Keratinocyte (primary cell): ENCODE results near the gene TSR1. TPM values are rescaled to one million over a fixed set of nuclear protein-coding genes. Genes with fewer than 3 reads are reported as not detected.

ENCODE experiments used
- DNase-seq: peaks from one replicate; pipeline ENCODE4 v3.0.0-alpha.2; 2011; ENCODE audit warnings: low read depth, missing footprints, low spot score
- FAIRE-seq: peaks from 2 replicates; lab custom pipeline; 2011; peaks lifted over from hg19 to GRCh38; lab: Jason Lieb, UNC
- H2AFZ ChIP-seq: 2 replicates; pipeline ENCODE4 v1.6.0; 2012; ENCODE audit warnings: low read length, control low read depth, inconsistent platforms; ENCODE audit not compliant: control insufficient read depth
- H3K27ac ChIP-seq: 2 replicates; pipeline ENCODE4 v1.5.1; 2011; ENCODE audit warnings: low read length; ENCODE audit not compliant: control insufficient read depth, insufficient read depth
- H3K27me3 ChIP-seq: 3 replicates; pipeline ENCODE4 v1.6.0; 2011; ENCODE audit warnings: low read length; ENCODE audit not compliant: control insufficient read depth, insufficient read depth; ENCODE audit errors: extremely low read depth
- H3K36me3 ChIP-seq, 2 experiments: 2 replicates in 1 of 2; 3 replicates in 1 of 2; pipeline ENCODE4 v1.5.1; 2011; ENCODE audit warnings: low read length in 2 of 2, mild to moderate bottlenecking in 1 of 2; ENCODE audit not compliant: control insufficient read depth in 2 of 2, insufficient read depth in 2 of 2; ENCODE audit errors: extremely low read depth in 1 of 2
- H3K4me1 ChIP-seq: 3 replicates; pipeline ENCODE4 v1.5.1; 2011; ENCODE audit warnings: low read length; ENCODE audit not compliant: control insufficient read depth, insufficient read depth; ENCODE audit errors: extremely low read depth
- H3K4me2 ChIP-seq: 3 replicates; pipeline ENCODE4 v1.6.0; 2011; ENCODE audit warnings: low read depth, low read length; ENCODE audit not compliant: control insufficient read depth, insufficient read depth; ENCODE audit errors: extremely low read depth
- H3K4me3 ChIP-seq, 3 experiments: fragments of 200-600 bp in 1 of 3; sonication (generic) in 1 of 3; 2 replicates in 2 of 3; 3 replicates in 1 of 3; pipeline ENCODE4 v1.5.1; 2011 to 2016; ENCODE audit warnings: low read length in 3 of 3, mild to moderate bottlenecking in 3 of 3, control low read depth in 2 of 3, inconsistent platforms in 1 of 3, low read depth in 1 of 3, mixed read lengths in 1 of 3, mixed run types in 1 of 3, moderate library complexity in 1 of 3; ENCODE audit not compliant: control insufficient read depth in 2 of 3, insufficient read depth in 2 of 3; ENCODE audit errors: extremely low read depth in 1 of 3
- H3K79me2 ChIP-seq: 2 replicates; pipeline ENCODE4 v1.6.0; 2012; ENCODE audit warnings: low read length; ENCODE audit not compliant: control insufficient read depth, insufficient read depth
- H3K9ac ChIP-seq: 3 replicates; pipeline ENCODE4 v1.6.0; 2011; ENCODE audit warnings: low read length; ENCODE audit not compliant: control insufficient read depth, insufficient read depth; ENCODE audit errors: extremely low read depth
- H3K9me1 ChIP-seq: 3 replicates; pipeline ENCODE4 v1.6.0; 2011; ENCODE audit warnings: low read length; ENCODE audit not compliant: control insufficient read depth, insufficient read depth; ENCODE audit errors: extremely low read depth
- H3K9me3 ChIP-seq: 2 replicates; pipeline ENCODE4 v1.5.1; 2012; ENCODE audit warnings: low read depth, low read length; ENCODE audit not compliant: control insufficient read depth
- H4K20me1 ChIP-seq: 3 replicates; pipeline ENCODE4 v1.6.0; 2011; ENCODE audit warnings: low read length; ENCODE audit not compliant: control insufficient read depth, insufficient read depth; ENCODE audit errors: extremely low read depth
- CTCF ChIP-seq, 3 experiments: IDR thresholded peaks in 1 of 3; conservative IDR thresholded peaks in 1 of 3; optimal IDR thresholded peaks in 1 of 3; 2 replicates in 2 of 3; 3 replicates in 1 of 3; pipeline versions ENCODE3 to v1.5.1; 2011; ENCODE audit warnings: low read length in 3 of 3, mild to moderate bottlenecking in 3 of 3, moderate library complexity in 2 of 3, control low read depth in 1 of 3, inconsistent platforms in 1 of 3; ENCODE audit not compliant: insufficient read depth in 2 of 3; ENCODE audit errors: extremely low read depth in 1 of 3
- EZH2 ChIP-seq: IDR thresholded peaks from one replicate; pipeline ENCODE4 v1.6.1; 2012; ENCODE audit warnings: inconsistent platforms, mild to moderate bottlenecking, low read length, moderate library complexity
- dilution Hi-C: fragments of 300-500 bp; cut with MboI; formaldehyde crosslinking; loops from one replicate; pipeline ENCODE4 v1.7.0; 2020; ENCODE audit warnings: low sequenced_read_pairs; ENCODE audit not compliant: extremely low pct_ligation_motif_present
- polyA plus RNA-seq, 5 experiments: library from polyadenylated mRNA; depleted of rRNA in 3 of 5; stranded (reverse) in 3 of 5; stranded (forward) in 1 of 5; unstranded in 1 of 5; fragments of >200 nt; gene quantifications; 1 replicate in 1 of 5; 2 replicates in 3 of 5; 3 replicates in 1 of 5; pipeline versions ENCODE4 v1.2.1 to v1.2.3, GENCODE V29; 2011 to 2012; ENCODE audit warnings: missing spikeins in 2 of 5, low read depth in 1 of 5, low replicate concordance in 1 of 5

The TSR1 gene
- polyA plus RNA-seq, 1 donor (not counting 4 experiments of a cell fraction or from before 2014, with no cell fraction given) = 17.1 TPM

GRCh38 chr17:2323629-2324314 is 12.5 kb downstream of the TSR1 start:
- no peak for FAIRE-seq
- Histone ChIP-seq H3K27me3 (no peaks in the 10 kb centered on the region), H3K4me2 (no peak overlapping the region), H3K79me2 (peaks cover 2% of the 10 kb centered on the region), H3K36me3 (peaks cover 32% of the 10 kb centered on the region in 2 experiments), H3K4me1 (no peaks in the 10 kb centered on the region), H3K27ac (no peak overlapping the region), H3K9me1 (no peaks in the 10 kb centered on the region), H3K9me3 (no peaks in the 10 kb centered on the region), H2AFZ (no peak overlapping the region), H3K4me3 (no peak overlapping the region), H4K20me1 (no peaks in the 10 kb centered on the region), H3K9ac (no peak overlapping the region)
- dilution Hi-C loops = no loop called here
- TF ChIP-seq EZH2 = no peak
- DNase-seq = no peak

- H3K9me1 ChIP-seq = no peaks in the 10 kb centered on the region
- no peak overlapping the region for H3K4me3 ChIP-seq
- no peaks in the 10 kb centered on the region for H4K20me1 ChIP-seq
- FAIRE-seq (no peak), DNase-seq (no peak)
- no peaks in the 10 kb centered on the region for H3K9me3 ChIP-seq
- no peaks in the 10 kb centered on the region for H3K4me1 ChIP-seq
- dilution Hi-C loops = no loop called here
- no peaks in the 10 kb centered on the region for H3K79me2 ChIP-seq
- TF ChIP-seq CTCF (optimal IDR thresholded peaks at IDR 0.05 in 1 of 3, IDR thresholded peaks at IDR 0.05 in 1 of 3, conservative IDR thresholded peaks at IDR 0.05 in 1 of 3; ENCODE audit: extremely low read depth in 1 of 3, insufficient read depth in 2 of 3, low read length in 3 of 3) (no peak), EZH2 (no peak)
- peaks cover 31 to 32% of the 10 kb centered on the region in 2 experiments for H3K36me3 ChIP-seq
- H3K9ac ChIP-seq = no peak overlapping the region
- no peaks in the 10 kb centered on the region for H3K27me3 ChIP-seq
- no peak overlapping the region for H3K27ac ChIP-seq
- no peak overlapping the region for H3K4me2 ChIP-seq
- H2AFZ ChIP-seq = no peak overlapping the region
Measured at GRCh38 chr17:2321399-2321798, 14.9 kb downstream of the TSR1 start.
